Left colon (tissue), 2 donors: ENCODE data around the gene MLF2. TPM values are rescaled to one million over a fixed set of nuclear protein-coding genes. Genes with fewer than 3 reads are reported as not detected.

Experiments used
- ATAC-seq: fragments of 200-7000 bp; cut with Tn5 transposase; one replicate; pipeline ENCODE4 v1.9.1; 2020; ENCODE audit warnings: mild to moderate bottlenecking, moderate library complexity
- DNase-seq, 2 donors: peaks; one replicate each; pipeline ENCODE4 v3.0.0-alpha.2; 2020
- intact Hi-C, 2 donors: fragments of 100-400 bp; cut with DNase I in 1 of 2; cut with micrococcal nuclease in 1 of 2; formaldehyde crosslinking; loops; one replicate each; pipeline versions ENCODE4 v1.11.2 to v1.14.0; 2022; cut with DNase I, micrococcal nuclease
- total RNA-seq, 2 donors: library from RNA; stranded (reverse); fragmentation: NEBNext Ultra II Directional; extraction: Animal tissue kit (Norgen Biotek cat#: 25700); gene quantifications; one replicate each; pipeline ENCODE4 v1.2.1, GENCODE V29; 2021
- donor health status: DM: no; HTN: no; CAD: no.
- donor health status: DM: yes; HTN: yes; CAD: no.

MLF2 gene
- total RNA-seq, 2 donors from 2014 or later, result 167 to 180 TPM

DNA sequence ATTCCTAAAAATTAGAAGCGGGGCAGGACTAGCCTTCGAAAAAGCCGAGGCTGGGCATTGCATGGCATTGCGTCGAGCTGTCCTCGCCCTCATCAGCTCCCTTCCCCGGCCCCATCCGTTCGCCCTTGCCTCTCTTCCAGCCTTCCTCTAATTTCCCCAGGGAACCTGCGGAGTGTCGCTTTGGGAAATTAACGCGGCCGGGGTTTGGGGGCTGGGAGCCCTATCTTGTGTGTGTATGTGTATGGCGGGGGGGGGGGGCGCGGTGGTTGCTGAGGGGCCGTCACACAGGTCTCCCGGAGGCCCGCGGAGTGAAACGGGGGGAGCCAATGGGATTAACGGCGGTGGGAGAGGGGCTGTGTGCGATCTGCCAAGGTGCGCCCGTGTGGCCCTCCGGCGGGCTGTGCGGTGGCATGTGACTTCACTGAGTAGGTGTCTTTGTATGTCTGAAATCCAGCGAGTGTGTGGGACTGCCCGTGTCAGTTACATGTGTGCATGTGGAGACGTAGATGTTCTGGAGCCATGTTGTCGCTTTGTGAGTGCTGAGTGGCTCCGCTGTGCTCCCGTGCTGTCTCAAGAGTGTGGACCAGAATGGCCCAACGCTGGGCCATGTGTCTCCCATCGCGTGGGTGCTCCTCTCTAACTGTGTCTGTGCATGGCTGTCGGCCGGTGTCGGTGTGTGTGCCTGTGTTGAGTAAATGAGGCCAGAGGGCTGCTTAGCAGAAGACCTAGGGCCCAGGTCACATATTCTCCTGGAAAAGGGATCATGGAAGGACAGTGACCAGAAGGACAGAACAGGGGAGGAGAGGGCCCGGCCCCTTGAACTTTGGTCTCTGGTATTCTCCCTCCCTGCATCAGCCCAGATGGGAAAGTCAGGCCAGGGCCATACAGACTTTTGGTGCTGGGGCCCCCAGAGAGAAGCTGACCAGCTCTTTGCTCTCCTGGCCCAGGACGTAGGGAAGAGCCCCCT lies 14.7 kb upstream of the MLF2 start:
- DNase-seq, result no peak
- intact Hi-C loops, result no loop called here
- ATAC-seq, result no peak

DNA sequence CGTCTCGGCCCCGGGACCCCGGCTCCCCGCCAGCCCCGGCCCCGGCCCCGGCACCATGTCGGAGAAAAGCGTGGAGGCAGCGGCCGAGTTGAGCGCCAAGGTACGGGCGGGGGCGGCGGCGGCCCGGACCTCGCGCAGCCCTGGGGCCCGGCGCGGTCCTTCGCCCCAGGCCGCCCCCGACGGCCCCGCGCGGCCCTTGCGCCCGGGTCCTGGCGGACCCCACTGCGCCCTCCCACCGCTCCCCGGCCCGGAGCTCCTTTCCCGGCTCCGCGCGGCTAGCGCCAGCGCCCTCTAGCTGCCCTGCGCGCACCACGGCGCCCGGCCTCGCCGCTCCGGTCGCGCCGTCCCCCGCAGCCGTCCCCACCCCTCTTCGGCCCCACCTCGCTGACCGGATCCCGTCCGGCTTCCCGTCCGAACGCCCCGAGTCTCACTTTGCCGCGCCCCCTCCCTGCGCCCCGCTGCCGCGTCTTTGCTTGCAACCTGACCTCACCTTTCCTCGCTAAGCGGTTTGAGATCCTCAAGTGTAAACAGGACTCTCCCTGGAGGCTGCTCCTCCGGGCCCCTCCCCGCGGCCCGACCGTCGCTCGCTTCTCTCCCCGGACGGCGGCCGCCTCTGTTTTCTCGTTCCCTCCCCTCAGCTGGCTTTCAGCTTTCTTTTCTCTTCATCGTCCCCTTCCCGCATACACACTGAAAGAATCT lies 13.9 kb upstream of the MLF2 start:
- intact Hi-C loops, result no loop called here

DNA sequence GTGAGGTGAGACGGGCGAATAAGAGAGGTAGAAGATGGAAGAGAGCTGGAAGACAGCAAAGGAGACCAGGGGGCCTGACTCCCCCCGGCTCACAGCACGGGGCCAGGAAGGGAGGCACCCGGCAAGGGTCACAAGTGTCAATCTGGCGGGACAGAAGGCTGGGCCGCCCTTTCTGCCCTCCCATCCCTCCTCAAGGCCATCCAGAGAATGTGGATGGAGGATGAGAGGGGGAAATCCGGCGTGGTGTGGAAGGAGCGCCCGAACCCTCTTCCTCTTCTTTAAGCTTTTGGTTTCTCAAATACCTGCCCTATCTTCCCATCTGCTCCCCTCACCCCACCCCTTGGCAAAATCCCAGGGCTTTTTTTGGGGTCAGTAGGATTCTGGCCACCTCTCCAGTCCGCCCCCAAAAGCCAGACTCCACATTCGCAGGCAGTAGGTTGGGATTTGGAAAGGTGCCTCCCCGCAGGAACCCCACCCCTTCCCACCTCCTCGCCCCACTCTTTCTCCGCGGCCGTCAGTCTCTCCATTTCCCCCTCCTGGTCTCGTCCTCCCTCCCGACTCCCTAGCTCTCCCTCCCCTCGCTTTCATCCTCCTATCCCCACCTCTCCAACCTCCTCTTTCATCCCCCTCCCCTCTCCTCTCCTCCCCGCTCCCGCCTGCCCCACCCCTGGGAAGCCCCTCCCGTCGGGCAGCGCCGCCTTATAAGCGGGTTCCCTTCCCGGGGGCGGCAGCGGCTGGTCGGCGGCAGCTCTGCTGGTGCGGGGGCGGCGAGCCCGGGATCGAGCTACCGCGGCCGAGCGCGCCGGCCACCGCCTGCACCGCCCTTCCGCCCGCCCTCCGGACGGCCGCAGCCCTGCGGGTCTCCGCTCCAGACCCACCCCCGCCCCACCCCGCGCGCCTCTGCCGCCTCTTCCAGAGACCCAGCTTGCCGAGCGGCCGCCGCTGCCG lies 13.0 kb upstream of the MLF2 start, which contains the start of gene PTMS:
PTMS (plus strand) TSS at position 730 of the 948 bp plus-strand sequence. CDS start 343 bp downstream, outside the sequence.
- ATAC-seq (peak; percentile 29), DNase-seq (peak; percentile 71 to 86)
- intact Hi-C loops, result no loop called here

More for the DNA sequence above, 13.9 kb upstream of the MLF2 start:
- ATAC-seq, result peak; percentile 72
- DNase-seq, result peak; percentile 76 to 86

DNA sequence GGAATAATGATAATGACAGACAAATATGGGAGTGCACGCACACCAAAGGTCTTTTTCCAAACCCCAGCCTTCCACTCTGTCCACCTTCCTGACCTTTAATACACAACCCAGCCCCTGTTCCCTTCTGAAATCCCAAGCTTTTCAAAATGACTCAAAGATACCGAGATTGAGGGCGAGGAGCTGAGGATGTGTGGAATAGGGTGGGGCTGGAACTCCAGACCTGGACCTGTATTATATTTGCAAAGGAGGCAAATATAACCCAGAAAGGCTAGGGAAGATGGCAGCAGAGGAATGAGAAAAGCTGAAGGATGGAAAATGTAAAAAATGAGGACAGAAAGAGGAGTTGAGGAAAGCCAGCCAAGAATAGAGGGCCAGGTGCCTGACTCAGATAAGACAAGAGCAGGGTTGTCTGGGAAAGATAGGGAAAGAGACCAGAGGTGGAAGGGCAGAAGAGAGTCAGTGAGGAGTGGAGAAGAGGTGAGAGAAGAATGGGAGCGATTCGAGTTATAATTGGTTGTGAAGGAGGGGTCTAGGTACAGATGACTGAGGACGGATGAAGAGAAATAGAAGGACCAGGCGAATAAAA lies 12.2 kb upstream of the MLF2 start:
- DNase-seq, result no peak
- intact Hi-C loops, result no loop called here
- no peak for ATAC-seq

DNA sequence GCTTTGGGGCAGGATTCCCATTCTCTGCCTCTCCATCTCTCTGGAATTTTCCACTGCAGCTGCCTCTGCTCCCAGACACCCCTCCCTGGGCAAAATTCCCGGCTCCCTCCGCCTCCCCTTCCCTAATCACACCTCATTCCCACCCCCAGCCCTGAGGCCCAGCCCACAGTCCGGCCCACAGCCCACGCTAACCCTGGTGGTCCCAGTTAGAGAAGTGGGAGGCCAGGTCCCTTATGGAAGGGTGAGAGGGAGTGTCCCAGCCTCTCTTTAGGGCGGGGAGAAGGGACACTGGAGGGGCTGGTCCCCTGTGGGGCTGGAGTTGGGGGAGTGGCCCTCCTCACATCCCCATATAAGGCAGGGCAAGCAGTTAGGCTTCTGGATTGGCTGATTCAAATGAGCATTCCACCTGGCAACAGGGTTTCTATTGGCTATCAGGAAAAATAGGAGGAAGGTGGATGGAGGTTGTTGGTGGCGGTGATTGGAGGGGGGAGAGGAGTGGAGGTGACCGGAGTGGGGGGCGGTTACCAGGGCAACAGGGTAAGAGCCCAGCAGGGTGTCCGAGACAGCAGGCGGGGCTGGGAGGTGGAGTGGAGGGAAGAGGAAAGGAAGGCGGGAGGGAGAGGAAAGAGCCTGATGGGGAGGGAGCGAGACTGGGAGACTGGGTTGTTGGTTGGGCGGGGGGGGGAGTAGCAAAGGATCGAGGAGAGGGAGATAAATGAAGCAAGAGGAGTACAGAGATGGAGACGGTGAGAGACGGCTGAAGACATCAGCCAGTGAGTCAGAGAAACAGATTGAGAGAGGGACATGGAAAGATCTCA lies 11.3 kb upstream of the MLF2 start:
- DNase-seq (peak; percentile 80 to 97), ATAC-seq (peak; percentile 76)
- intact Hi-C loops, result no loop called here

DNA sequence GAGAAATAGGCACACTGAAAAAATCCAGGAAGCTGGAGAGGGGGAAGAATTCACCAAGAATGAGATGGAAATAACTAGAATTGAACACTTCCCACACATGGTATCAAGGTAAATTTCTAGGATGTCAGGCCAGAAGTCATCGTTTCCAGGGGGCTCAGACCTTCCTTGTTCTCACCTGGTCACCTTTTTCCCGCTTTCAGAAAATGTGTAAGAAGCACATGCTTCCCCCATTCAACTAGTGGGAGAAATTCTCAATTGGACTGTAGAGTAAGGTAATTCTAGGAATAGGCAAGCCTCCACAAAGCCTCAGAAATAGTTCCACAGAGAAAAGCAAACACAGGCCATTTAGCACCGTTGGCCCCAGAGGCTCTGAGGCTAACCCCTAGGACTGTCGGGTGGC lies 10.4 kb upstream of the MLF2 start:
- no peak for ATAC-seq
- intact Hi-C loops, result no loop called here

DNA sequence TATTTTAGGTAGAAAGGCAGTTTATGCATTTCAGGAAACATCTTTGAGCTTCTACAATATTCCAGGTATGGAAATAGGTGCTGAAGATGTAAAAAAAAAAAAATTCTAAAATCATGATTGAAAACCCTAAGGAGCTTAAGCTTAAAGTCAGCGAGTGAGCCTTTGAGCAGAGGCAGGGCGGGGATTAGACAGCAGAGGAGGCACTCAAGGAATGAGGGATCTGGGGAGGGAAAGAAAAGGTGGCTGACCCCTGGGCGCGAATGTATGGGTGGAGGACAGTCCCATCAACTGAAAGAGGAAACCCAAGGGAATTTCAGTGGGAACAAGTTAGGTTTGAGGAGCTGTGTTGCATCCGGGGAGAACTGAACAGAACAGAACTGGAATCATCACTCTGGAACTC lies 6.8 kb upstream of the MLF2 start:
- no peak for ATAC-seq
- DNase-seq, result no peak
- intact Hi-C loops, result loop anchor here in 1 of 2 donors (10.0 kb wide), 1 partner anchor 65 kb away; the partner anchor contains the start of genes GPR162 and P3H3

More for the DNA sequence above, 10.4 kb upstream of the MLF2 start:
- DNase-seq, result no peak

DNA sequence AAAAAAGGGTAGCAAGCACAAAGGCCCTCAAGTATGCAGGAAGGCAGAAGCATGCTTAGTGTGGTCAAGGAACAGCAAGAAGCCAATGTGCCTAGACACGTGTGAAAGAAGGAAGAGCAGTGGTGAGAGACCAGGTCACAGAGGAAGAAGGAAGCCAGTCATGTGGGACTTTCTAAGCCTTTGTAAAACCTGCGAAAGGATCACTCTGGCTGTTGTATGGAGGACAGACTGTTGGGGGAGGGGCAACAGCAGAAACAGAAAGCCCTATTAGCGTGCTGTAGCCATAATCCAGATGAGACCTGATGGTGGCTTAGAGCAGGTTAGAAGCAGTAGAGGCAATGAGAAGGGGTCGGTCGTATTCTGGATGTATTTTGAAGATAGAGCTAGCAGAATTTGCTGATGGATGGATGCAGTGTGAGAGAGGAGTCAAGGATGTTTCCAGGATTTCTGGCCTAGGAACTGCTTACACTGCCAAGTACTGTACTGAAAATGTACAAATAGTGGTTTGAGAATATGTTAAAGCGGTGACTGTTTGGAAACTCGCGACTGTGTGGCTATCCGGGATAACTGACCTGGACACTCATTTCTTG lies 5.7 kb upstream of the MLF2 start:
- intact Hi-C loops, result loop anchor here in 1 of 2 donors (10.0 kb wide), 1 partner anchor 66 kb away; the partner anchor contains the start of genes GPR162 and P3H3
- no peak for ATAC-seq
- no peak for DNase-seq

DNA sequence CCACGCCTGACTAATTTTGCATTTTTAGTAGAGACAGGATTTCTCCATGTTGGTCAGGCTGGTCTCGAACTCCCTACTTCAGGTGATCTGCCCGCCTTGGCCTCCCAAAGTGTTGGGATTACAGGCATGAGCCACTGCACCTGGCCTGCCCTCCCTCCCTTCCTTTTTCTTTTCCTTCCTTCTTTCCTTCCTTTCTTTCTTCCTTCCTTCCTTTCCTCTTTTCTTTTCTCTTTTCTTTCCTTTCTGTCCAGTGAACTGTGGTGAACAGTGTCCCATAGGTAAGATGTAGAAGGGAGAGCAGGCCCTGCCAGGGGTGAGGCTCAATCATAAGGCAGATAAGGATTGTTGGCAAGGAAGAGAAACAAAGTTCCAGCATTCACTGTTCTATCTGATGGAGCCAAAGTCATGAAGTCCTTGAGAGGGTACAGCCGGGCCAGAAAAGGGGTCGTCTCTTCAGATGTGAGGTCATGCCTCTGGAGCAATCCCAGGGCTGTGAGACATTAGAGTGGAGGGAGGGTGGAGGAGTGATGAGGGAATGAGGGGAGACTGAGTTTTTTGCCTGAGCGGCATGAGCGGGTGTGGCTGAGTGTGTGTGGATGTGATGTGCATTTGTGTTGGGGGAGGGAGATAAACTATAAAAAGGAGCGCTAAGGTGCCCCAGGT lies 4.2 kb upstream of the MLF2 start:
- no peak for DNase-seq
- no peak for ATAC-seq
- intact Hi-C loops, result loop anchor here in 1 of 2 donors (10.0 kb wide), 1 partner anchor 68 kb away; the partner anchor contains the start of genes GPR162 and P3H3

DNA sequence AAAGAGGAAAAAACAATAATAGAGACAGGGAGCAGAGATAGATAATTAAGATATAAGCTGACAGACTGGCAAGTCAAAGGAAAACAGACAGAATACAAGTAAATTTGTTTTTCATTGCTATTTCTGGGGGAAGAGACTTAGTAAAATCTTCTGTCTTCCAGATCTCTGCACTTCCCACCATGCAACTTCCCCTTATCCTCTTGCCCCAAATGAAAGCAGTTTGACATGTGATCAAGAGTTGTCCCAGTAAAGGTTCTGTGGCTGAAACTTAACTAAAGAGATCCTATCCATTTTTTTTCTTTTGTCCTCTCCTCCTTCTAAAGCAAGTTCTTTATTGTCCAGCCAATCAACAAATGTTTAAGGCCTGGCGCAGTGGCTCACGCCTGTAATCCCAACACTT lies 1.5 kb upstream of the MLF2 start:
- intact Hi-C loops, result loop anchor here in 1 of 2 donors (10.0 kb wide), 1 partner anchor 70 kb away; the partner anchor contains the start of genes GPR162 and P3H3
- ATAC-seq, result no peak
- no peak for DNase-seq

DNA sequence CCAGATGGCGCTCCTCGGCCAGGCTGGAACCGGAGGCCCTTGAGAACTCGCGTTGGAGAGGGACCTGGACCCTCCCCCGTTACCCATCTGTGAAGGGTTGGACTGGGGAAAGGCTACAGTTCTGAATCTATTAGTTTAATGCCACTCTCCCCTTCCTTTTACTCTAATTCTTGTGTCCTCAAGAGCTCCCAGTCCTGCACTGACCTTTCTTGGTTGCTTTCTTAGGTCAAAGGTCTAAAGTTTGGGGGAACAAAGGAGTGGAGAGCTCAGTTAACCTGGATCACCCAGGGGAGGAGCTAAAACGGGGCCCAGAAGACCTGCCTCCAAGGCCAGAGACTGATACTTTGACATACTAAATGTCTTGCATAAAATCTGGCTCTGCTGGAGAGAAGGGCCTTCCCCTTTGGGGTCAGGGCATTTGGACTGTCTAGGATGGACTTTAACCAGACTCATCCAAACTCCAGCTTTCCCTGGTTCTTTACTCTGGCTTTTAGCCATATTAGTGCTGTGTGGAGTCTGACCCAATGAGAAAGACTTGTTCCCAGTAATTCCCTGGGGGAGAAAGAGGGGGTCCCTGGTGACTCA lies 923 bp upstream of the MLF2 start:
- ATAC-seq (peak; percentile 0), DNase-seq (no peak)
- intact Hi-C loops, result loop anchor here in 1 of 2 donors (10.0 kb wide), 1 partner anchor 71 kb away; the partner anchor contains the start of genes GPR162 and P3H3

DNA sequence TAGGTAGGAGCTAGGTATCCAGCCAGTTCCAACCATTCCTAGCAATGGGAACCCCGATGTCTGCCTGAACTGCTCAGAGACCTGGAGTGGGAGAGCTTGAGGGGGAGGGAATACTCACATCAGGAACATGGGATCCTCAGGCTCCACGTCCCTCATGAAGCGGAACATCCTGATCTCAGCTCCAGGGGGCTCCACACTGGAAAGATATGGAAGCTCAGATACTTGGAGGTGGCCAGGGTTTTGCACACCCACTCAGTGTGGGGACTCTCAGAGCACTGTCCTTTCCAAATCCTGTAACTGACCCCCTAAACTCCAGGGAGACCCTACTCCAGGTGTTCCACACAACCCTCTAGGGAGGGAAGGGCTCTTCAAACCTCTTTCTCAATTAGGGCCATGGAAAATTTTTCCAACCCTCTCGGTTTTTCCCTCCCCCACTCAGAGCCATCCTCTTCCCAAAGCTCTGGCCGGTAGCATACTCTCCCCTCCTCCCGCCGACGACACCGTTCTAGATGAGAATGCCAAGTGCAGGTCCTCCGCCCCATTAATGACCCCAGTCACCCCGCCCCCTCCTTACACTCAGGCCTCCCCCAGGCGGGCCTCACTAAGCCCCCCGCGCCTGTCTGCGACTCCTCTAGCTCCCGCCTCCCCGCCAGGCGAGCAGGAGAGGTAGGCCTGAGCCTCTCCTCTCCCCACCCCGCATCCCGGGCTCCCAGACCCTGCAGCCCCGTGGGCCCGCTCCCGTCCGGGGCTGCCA lies 597 bp downstream of the MLF2 start:
- peak; percentile 22 for ATAC-seq
- peak; percentile 68 to 70 for DNase-seq
- intact Hi-C loops, result loop anchor here in 1 of 2 donors (10.0 kb wide), 1 partner anchor 72 kb away; the partner anchor contains the start of genes GPR162 and P3H3

DNA sequence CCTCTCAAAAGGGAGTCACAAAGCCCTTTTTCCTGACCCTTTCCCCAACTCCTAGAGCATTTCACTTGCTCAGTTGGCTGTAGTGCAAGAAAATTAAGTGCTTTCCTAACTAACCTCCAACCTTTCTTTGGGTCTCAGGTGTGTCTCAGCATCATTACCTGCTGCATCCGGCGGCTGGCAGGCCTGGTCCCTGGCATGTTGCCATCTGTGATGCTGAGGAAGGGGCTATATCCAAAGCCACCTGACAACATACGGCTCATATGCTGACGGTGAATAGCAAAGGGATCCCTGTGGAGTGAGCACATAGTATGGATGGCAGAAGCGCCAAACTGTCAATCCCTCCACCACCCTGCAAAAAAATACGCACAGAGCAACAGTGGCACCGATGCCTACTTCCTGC lies 1.2 kb downstream of the MLF2 start:
- no peak for DNase-seq
- no peak for ATAC-seq
- intact Hi-C loops, result loop anchor here in 1 of 2 donors (10.0 kb wide), 1 partner anchor 73 kb away; the partner anchor contains the start of genes GPR162 and P3H3

DNA sequence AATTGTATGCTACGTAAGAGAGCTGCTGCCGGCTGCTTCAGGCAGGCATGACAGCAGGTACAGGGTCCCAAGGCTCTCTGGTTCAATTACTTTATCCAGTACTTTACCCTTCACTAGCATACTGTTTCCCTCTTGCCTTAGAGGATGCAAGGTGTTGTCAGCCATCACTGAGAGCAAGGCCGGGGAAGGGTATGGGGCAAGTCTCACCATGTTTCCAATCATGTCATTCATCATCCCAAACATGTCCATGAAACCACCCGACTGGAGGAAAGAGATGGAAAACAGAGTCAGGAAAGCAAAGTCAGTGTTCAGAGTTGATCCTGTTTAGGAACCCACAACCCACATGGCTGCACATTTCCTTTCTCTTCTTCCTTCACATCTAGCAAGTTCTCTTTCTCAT lies 2.4 kb downstream of the MLF2 start:
- ATAC-seq (no peak), DNase-seq (no peak)

DNA sequence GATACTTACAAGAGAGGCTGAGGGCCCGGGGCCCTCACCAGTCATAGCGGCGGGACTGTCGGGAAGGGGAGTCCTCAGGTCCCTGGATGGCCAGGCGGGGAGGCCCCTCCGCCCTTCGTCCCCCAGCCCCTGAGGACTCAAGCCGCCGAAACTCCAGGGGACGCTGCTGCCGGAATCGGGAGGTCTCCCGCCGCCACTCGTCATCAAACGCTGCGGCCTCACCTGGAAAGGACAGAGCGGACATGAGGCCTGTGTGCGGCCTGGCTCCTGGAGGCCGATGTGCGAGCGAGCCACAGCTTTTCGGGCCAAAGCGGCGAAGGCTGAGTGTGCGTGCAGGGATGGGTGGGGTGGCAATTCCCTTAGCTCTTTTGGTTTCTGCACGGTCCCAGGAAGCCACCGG lies 4.2 kb downstream of the MLF2 start:
- intact Hi-C loops, result loop anchor here in 1 of 2 donors (5.0 kb wide), 1 partner anchor 34 kb away; no protein-coding TSS in a partner anchor
- DNase-seq (no peak), ATAC-seq (no peak)

More for the DNA sequence above, 2.4 kb downstream of the MLF2 start:
- intact Hi-C loops, result loop anchor here in 1 of 2 donors (10.0 kb wide), 1 partner anchor 74 kb away; the partner anchor contains the start of genes GPR162 and P3H3
